Vagina (tissue), 2 donors: Measurements from ENCODE around the gene KRT3. TPM values are rescaled to one million over a fixed set of nuclear protein-coding genes. Genes with fewer than 3 reads are reported as not detected.

Experiments used
- DNase-seq, 2 donors: peaks; one replicate each; pipeline ENCODE4 v3.0.0-alpha.2; 2017; ENCODE audit errors: extremely low spot score in 2 of 2
- H3K27ac ChIP-seq: fragments of 200-600 bp; sonication (generic); one replicate; pipeline ENCODE4 v1.5.1; 2019
- H3K27me3 ChIP-seq: fragments of 200-600 bp; sonication (generic); one replicate; pipeline ENCODE4 v1.5.1; 2019
- H3K36me3 ChIP-seq, 2 donors: fragments of 200-600 bp; sonication (generic); one replicate each; pipeline ENCODE4 v1.5.1; 2017 to 2019
- H3K4me1 ChIP-seq: fragments of 200-600 bp; sonication (generic); one replicate; pipeline ENCODE4 v1.5.1; 2019
- H3K4me3 ChIP-seq, 2 donors: fragments of 200-600 bp; sonication (generic); 1 replicate in 1 of 2; 2 replicates in 1 of 2; pipeline ENCODE4 v1.5.1; 2016 to 2019
- H3K9me3 ChIP-seq: fragments of 200-600 bp; sonication (generic); one replicate; pipeline ENCODE4 v1.5.1; 2019
- CTCF ChIP-seq, 3 experiments: fragments of 450-650 bp in 2 of 3; fragments of 200-600 bp in 1 of 3; sonication (generic) in 1 of 3; IDR thresholded peaks; one replicate each; pipeline ENCODE4 v1.5.1; 2017 to 2019; ENCODE audit warnings: antibody characterized with exemption in 3 of 3, mild to moderate bottlenecking in 2 of 3, moderate library complexity in 2 of 3
- POLR2A ChIP-seq, 2 donors: fragments of 450-650 bp; IDR thresholded peaks; one replicate each; pipeline ENCODE4 v1.6.1; 2017; ENCODE audit warnings: antibody characterized with exemption in 2 of 2, mild to moderate bottlenecking in 2 of 2, moderate library complexity in 2 of 2
- POLR2AphosphoS5 ChIP-seq, 2 donors: sonication (generic); formaldehyde crosslinking; IDR thresholded peaks; one replicate each; pipeline ENCODE4 v1.9.0; 2017; ENCODE audit warnings: antibody characterized with exemption in 2 of 2, mild to moderate bottlenecking in 2 of 2, low read depth in 1 of 2; ENCODE audit not compliant: insufficient read depth in 1 of 2
- intact Hi-C: fragments of 100-400 bp; cut with DNase I; formaldehyde crosslinking; loops from one replicate; pipeline ENCODE4 v1.15.1; 2023
- total RNA-seq: library from RNA; depleted of rRNA; stranded (reverse); fragments of >200 nt; gene quantifications from one replicate; pipeline ENCODE4 v1.2.3, GENCODE V29; 2016

The KRT3 gene
- total RNA-seq, 1 donor from 2014 or later: not detected

DNA sequence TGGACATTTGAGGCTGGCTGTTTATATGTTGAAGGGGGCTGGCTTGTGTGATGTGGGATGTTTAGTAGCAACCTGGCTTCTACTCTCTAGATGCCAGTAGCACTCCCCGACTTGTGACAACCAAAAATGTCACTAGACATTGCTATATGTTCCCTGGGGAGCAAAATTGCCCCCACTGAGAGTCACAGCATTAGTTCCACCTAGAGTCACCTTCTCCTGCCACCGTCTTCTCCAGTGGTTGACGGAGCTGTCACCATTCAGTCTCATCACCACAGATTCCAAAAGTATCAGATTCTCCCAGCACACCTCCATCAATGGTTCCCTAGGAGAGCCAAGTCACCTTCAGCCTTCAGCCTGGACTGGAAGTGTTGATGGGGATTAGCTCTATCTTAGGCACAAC lies 11.0 kb downstream of the KRT3 start:
- peaks cover 7% of the 10 kb centered on the region for H3K4me1 ChIP-seq
- TF ChIP-seq CTCF (IDR thresholded peaks at IDR 0.05) (no peak), POLR2AphosphoS5 (IDR thresholded peaks at IDR 0.05; ENCODE audit: insufficient read depth in 1 of 2, low read depth in 1 of 2) (no peak)
- no peak for DNase-seq
- no peak overlapping the region for H3K4me3 ChIP-seq
- intact Hi-C loops: no loop called here
- H3K27me3 ChIP-seq: no peaks in the 10 kb centered on the region
- H3K36me3 ChIP-seq: no peaks in the 10 kb centered on the region
- H3K27ac ChIP-seq: no peak overlapping the region
- no peaks in the 10 kb centered on the region for H3K9me3 ChIP-seq

DNA sequence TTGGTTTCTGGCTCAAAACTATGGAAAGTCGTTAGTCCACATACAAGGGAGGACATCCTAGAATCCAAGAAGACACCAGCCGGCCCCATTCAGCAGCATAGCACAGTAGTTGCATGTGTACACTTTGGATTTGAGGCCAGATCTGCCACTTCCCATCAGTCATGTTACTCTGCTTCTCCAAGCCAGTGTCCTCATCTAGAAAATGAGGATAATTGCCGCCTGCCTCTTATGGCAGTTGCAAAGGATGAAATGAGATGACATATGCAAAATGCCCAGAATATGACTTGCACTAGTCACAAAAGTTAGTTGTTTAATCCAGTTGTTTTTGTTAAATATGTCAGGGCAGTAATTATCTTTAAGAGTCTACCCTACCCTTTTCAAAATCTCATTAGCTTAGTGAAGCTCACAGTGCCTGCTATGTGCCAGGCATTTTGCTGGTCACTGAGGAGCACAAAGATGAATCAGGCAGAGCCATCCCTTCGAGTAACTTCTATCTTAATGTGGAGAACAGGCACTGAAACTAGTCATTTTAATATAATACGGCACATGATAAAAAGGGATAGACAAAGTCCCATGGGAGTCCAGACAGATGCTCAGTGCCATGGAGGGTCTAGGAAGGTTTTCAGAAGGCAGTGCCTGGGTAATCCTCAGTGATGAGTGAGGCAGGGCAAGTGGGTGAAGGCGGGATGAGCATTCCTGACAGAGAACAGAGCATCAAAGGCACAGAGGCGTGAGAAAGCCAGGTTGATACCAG lies 12.2 kb downstream of the KRT3 start:
- Histone ChIP-seq H3K27ac (no peak overlapping the region), H3K4me1 (no peaks in the 10 kb centered on the region), H3K9me3 (no peaks in the 10 kb centered on the region), H3K4me3 (no peak overlapping the region), H3K27me3 (no peaks in the 10 kb centered on the region), H3K36me3 (no peaks in the 10 kb centered on the region)
- no peak for TF ChIP-seq CTCF (IDR thresholded peaks at IDR 0.05)
- no peak for TF ChIP-seq POLR2A (IDR thresholded peaks at IDR 0.05)
- no peak for TF ChIP-seq POLR2AphosphoS5 (IDR thresholded peaks at IDR 0.05; ENCODE audit: insufficient read depth in 1 of 2, low read depth in 1 of 2)
- no peak for DNase-seq
- intact Hi-C loops: no loop called here

DNA sequence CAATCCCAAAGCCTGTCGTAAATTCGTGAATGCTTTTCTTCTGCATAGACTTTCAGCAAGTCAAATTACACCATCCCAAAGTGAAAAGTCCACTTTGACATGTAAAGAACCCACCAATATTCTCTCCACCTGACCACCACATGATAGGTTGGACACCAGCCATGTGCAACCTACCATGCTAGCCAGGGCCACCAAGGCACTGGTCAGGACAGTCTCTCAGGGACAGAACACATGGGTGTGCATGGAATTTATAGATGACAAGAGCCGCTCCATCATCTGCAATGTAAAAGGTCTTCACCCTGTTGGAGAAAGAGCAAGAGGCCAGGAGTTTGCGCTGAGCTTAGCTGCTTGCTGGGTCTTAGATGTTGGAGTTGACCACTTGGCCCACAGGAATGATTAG lies 13.4 kb downstream of the KRT3 start:
- Histone ChIP-seq H3K27me3 (no peaks in the 10 kb centered on the region), H3K36me3 (no peaks in the 10 kb centered on the region), H3K27ac (no peak overlapping the region), H3K4me3 (no peak overlapping the region), H3K4me1 (no peaks in the 10 kb centered on the region), H3K9me3 (no peaks in the 10 kb centered on the region)
- TF ChIP-seq POLR2AphosphoS5 (IDR thresholded peaks at IDR 0.05; ENCODE audit: insufficient read depth in 1 of 2, low read depth in 1 of 2) (no peak), CTCF (IDR thresholded peaks at IDR 0.05) (no peak), POLR2A (IDR thresholded peaks at IDR 0.05) (no peak)
- DNase-seq: no peak
- intact Hi-C loops: no loop called here

DNA sequence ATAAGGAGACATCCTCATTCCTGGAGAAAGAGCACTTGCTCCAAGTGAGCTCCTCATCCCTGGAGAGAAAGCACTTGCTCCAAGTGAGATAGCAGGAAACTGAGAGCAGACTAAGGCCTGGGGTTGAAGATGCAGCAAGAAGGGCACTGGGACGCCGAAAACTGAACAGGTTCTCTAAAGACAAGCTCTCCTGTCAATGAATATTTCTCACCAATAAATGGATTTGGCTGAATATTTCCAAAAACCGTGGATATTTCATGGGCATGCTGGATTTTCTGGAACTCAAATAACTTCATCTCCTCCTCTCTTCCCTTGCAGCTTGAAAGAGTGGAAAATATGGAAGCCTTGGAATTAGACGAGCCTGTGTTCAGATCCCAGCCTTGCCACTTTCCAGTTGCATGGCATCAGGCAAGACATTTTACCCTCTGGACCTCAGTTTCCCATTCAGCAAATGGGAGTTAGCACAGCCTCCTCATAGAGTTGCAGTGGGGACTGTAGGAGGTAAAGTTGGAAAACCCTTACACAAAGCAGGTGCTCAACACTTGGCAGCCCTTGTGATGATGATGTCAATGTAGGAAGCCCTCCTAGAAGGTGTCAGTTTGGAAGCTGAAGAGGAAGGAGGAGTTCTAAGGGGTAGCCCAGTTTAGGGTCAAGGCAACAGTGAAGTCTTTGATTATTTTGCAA lies 14.4 kb downstream of the KRT3 start:
- DNase-seq: no peak
- H3K4me1 ChIP-seq: no peaks in the 10 kb centered on the region
- no peaks in the 10 kb centered on the region for H3K36me3 ChIP-seq
- H3K27ac ChIP-seq: no peak overlapping the region
- no peaks in the 10 kb centered on the region for H3K27me3 ChIP-seq
- no peak overlapping the region for H3K4me3 ChIP-seq
- no peaks in the 10 kb centered on the region for H3K9me3 ChIP-seq
- TF ChIP-seq POLR2A (IDR thresholded peaks at IDR 0.05) (no peak), POLR2AphosphoS5 (IDR thresholded peaks at IDR 0.05; ENCODE audit: insufficient read depth in 1 of 2, low read depth in 1 of 2) (no peak), CTCF (IDR thresholded peaks at IDR 0.05) (no peak)
- intact Hi-C loops: no loop called here

DNA sequence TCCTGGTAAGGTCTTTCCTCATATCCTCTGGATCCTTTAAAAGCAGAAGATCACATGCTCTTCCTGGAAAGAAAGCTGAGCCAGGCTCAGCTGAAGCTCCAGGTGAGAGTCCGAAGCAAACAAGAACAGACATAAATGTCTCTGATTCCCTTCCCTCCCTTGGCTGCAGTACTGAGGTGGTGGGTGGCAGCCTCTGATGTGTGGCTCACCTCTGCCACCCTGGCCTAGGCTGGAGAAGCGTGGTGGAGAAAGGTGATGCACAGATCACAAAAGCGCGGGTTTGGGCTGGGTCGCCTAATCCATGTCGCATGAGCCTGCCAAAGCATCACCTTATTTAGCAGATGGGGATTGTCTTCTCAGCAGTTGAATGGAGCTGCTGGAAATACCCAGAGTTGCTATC lies 16.0 kb downstream of the KRT3 start:
- Histone ChIP-seq H3K9me3 (no peaks in the 10 kb centered on the region), H3K27me3 (no peaks in the 10 kb centered on the region), H3K27ac (no peak overlapping the region), H3K36me3 (no peaks in the 10 kb centered on the region), H3K4me1 (no peaks in the 10 kb centered on the region), H3K4me3 (no peak overlapping the region)
- no peak for DNase-seq
- intact Hi-C loops: no loop called here
- TF ChIP-seq CTCF (IDR thresholded peaks at IDR 0.05): no peak
- TF ChIP-seq POLR2AphosphoS5 (IDR thresholded peaks at IDR 0.05; ENCODE audit: insufficient read depth in 1 of 2, low read depth in 1 of 2): no peak
- no peak for TF ChIP-seq POLR2A (IDR thresholded peaks at IDR 0.05)
